A549 (cell line): ENCODE results near the gene ICAM5. TPM values are rescaled to one million over a fixed set of nuclear protein-coding genes. Genes with fewer than 3 reads are reported as not detected.

Experiments
- ATAC-seq, 2 experiments: fragments of 200-7000 bp in 1 of 2; fragments of >200 bp in 1 of 2; cut with Nextera tagmentation in 1 of 2; cut with Tn5 transposase in 1 of 2; 3 replicates each; pipeline versions ENCODE4 v1.8.0 to v1.9.1; 2018 to 2020; ENCODE audit warnings: mild to moderate bottlenecking in 1 of 2, moderate library complexity in 1 of 2
- CTCF ChIA-PET: fragments of 300-600 bp; sonication (Branson Sonifier 250); formaldehyde crosslinking; extraction: SDS; loops from one replicate; lab custom pipeline; 2021; ENCODE audit warnings: antibody characterized with exemption, inconsistent platforms; lab: Yijun Ruan, JAX
- POLR2A ChIA-PET: fragments of 350-600 bp; formaldehyde crosslinking; extraction: SDS; loops from one replicate; lab custom pipeline; 2021; ENCODE audit warnings: antibody characterized with exemption, inconsistent platforms; lab: Yijun Ruan, JAX
- DNase-seq, 2 experiments: peaks; one replicate each; pipeline versions ENCODE4 v3.0.0 to v3.0.0-alpha.2; 2011 to 2016; ENCODE audit warnings: low read depth in 1 of 2, low spot score in 1 of 2
- FAIRE-seq: peaks from 2 replicates; lab custom pipeline; 2011; peaks lifted over from hg19 to GRCh38; lab: Jason Lieb, UNC
- H3K27ac ChIP-seq, 2 experiments: fragments of >200 bp; sonication (Bioruptor Twin); formaldehyde crosslinking; 3 replicates each; pipeline ENCODE4 v1.5.1; 2016 to 2017
- H3K4me1 ChIP-seq: fragments of >200 bp; sonication (Bioruptor Twin); formaldehyde crosslinking; 3 replicates; pipeline ENCODE4 v1.6.1; 2016
- H3K4me2 ChIP-seq: fragments of >200 bp; sonication (Bioruptor Twin); formaldehyde crosslinking; 3 replicates; pipeline ENCODE4 v1.6.1; 2016
- H3K4me3 ChIP-seq: fragments of >200 bp; sonication (Bioruptor Twin); formaldehyde crosslinking; 3 replicates; pipeline ENCODE4 v1.5.1; 2016
- H3K9me3 ChIP-seq: fragments of >200 bp; sonication (Bioruptor Twin); formaldehyde crosslinking; 3 replicates; pipeline ENCODE4 v1.6.1; 2016
- ATOH8 ChIP-seq: fragments of 250-450 bp; sonication (Bioruptor Pico); IDR thresholded peaks from 2 replicates; pipeline ENCODE4 v1.5.0; 2020; ENCODE audit warnings: low read depth, mild to moderate bottlenecking, moderate library complexity
- CBX8 ChIP-seq: fragments of 200-600 bp; sonication (generic); IDR thresholded peaks from 2 replicates; pipeline ENCODE4 v1.6.1; 2016
- CEBPB ChIP-seq, 2 experiments: fragments of >200 bp in 1 of 2; sonication (Bioruptor Twin) in 1 of 2; formaldehyde crosslinking in 1 of 2; IDR thresholded peaks; 2 replicates each; pipeline ENCODE4 v1.6.1; 2012 to 2016
- CHD2 ChIP-seq: fragments of 150-350 bp; IDR thresholded peaks from 2 replicates; pipeline ENCODE4 v1.6.1; 2014; ENCODE audit warnings: low read length; ENCODE audit not compliant: partially characterized antibody
- EHF ChIP-seq: fragments of 250-450 bp; sonication (Bioruptor Pico); IDR thresholded peaks from 2 replicates; pipeline ENCODE4 v1.5.0; 2020; ENCODE audit warnings: mild to moderate bottlenecking
- EHMT2 ChIP-seq: fragments of 200-600 bp; sonication (generic); IDR thresholded peaks from 2 replicates; pipeline ENCODE4 v1.6.1; 2016; ENCODE audit warnings: antibody characterized with exemption, low read depth, mild to moderate bottlenecking, moderate library complexity
- EP300 ChIP-seq, 2 experiments: fragments of >200 bp; sonication (Bioruptor Twin); formaldehyde crosslinking; IDR thresholded peaks; 2 replicates in 1 of 2; 3 replicates in 1 of 2; pipeline ENCODE4 v1.6.1; 2016 to 2017
- FOSB ChIP-seq: fragments of 250-450 bp; sonication (Bioruptor Pico); IDR thresholded peaks from 2 replicates; pipeline ENCODE4 v1.5.0; 2020; ENCODE audit warnings: mild to moderate bottlenecking, moderate library complexity
- FOSL2 ChIP-seq, 2 experiments: fragments of 450-650 bp in 1 of 2; fragments of >200 bp in 1 of 2; sonication (Bioruptor Twin) in 1 of 2; formaldehyde crosslinking; IDR thresholded peaks; 2 replicates each; pipeline versions ENCODE4 v1.5.0 to v1.6.1; 2016 to 2020; ENCODE audit warnings: mild to moderate bottlenecking in 1 of 2, moderate library complexity in 1 of 2
- GATA3 ChIP-seq: IDR thresholded peaks from 2 replicates; pipeline ENCODE4 v1.6.1; 2012; ENCODE audit warnings: borderline replicate concordance
- HDAC2 ChIP-seq: fragments of 200-600 bp; sonication (generic); IDR thresholded peaks from 2 replicates; pipeline ENCODE4 v1.6.1; 2016
- KDM1A ChIP-seq: fragments of 200-600 bp; sonication (generic); IDR thresholded peaks from 2 replicates; pipeline ENCODE4 v1.6.1; 2016; ENCODE audit warnings: low read depth, mild to moderate bottlenecking
- KDM5A ChIP-seq: fragments of 200-600 bp; sonication (generic); IDR thresholded peaks from 2 replicates; pipeline ENCODE4 v1.6.1; 2016; ENCODE audit warnings: antibody characterized with exemption, mild to moderate bottlenecking
- MAZ ChIP-seq: fragments of 150-350 bp; IDR thresholded peaks from 2 replicates; pipeline ENCODE4 v1.6.1; 2014; ENCODE audit warnings: antibody characterized with exemption, low read depth, low read length, borderline replicate concordance
- NFE2L2 ChIP-seq: fragments of 150-350 bp; conservative IDR thresholded peaks from 2 replicates; pipeline ENCODE4 v1.6.1; 2014; ENCODE audit warnings: low read length
- NR3C1 ChIP-seq: fragments of >200 bp; sonication (Bioruptor Twin); formaldehyde crosslinking; IDR thresholded peaks from 3 replicates; pipeline ENCODE4 v1.6.1; 2017
- RAD21 ChIP-seq, 2 experiments: fragments of >200 bp in 1 of 2; sonication (Bioruptor Twin) in 1 of 2; formaldehyde crosslinking in 1 of 2; IDR thresholded peaks in 1 of 2; conservative IDR thresholded peaks in 1 of 2; 2 replicates in 1 of 2; 3 replicates in 1 of 2; pipeline ENCODE4 v1.6.1; 2012 to 2018; ENCODE audit warnings: inconsistent platforms in 1 of 2
- RCOR1 ChIP-seq: fragments of 150-350 bp; IDR thresholded peaks from 2 replicates; pipeline ENCODE4 v1.6.1; 2014; ENCODE audit warnings: antibody characterized with exemption, low read length, low read depth
- RFX5 ChIP-seq: fragments of 450-650 bp; IDR thresholded peaks from 2 replicates; pipeline ENCODE4 v1.7.1; 2014; ENCODE audit warnings: antibody characterized with exemption, mild to moderate bottlenecking, moderate library complexity
- RNF2 ChIP-seq: fragments of 200-600 bp; sonication (generic); IDR thresholded peaks from 2 replicates; pipeline ENCODE4 v1.6.1; 2016; ENCODE audit warnings: low read depth, mild to moderate bottlenecking, antibody characterized with exemption, moderate library complexity, borderline replicate concordance
- TFCP2L1 ChIP-seq: fragments of 250-450 bp; sonication (Bioruptor Pico); IDR thresholded peaks from 2 replicates; pipeline ENCODE4 v1.5.0; 2021; ENCODE audit warnings: mild to moderate bottlenecking
- TP53 ChIP-seq: fragments of 250-450 bp; sonication (Bioruptor Pico); IDR thresholded peaks from 2 replicates; pipeline ENCODE4 v1.5.0; 2021; ENCODE audit warnings: mild to moderate bottlenecking, moderate library complexity
- USF2 ChIP-seq: fragments of 450-650 bp; IDR thresholded peaks from 2 replicates; pipeline ENCODE4 v1.6.1; 2014; ENCODE audit warnings: antibody characterized with exemption
- ZC3H11A ChIP-seq: fragments of 450-650 bp; IDR thresholded peaks from 2 replicates; pipeline ENCODE4 v1.6.1; 2014; ENCODE audit warnings: antibody characterized with exemption, mild to moderate bottlenecking
- ZNF302 ChIP-seq: fragments of 250-450 bp; sonication (Bioruptor Pico); IDR thresholded peaks from 2 replicates; pipeline ENCODE4 v1.9.0; 2021; ENCODE audit warnings: inconsistent platforms, mild to moderate bottlenecking, moderate library complexity
- WGBS: methylation state at CpG from one replicate; pipeline ENCODE4 v1.1.6; 2017; ENCODE audit errors: missing lambda C conversion rate; 5-methylcytosine and 5-hydroxymethylcytosine counted together
- polyA plus RNA-seq, 4 experiments: library from polyadenylated mRNA; depleted of rRNA in 3 of 4; stranded (reverse); fragments of >200 nt; fragmentation: RNase III in 1 of 4; extraction: RNeasy Plus Mini Kit Qiagen cat#74134 plus additional on column Dnase treatment in 1 of 4; gene quantifications; 2 replicates in 3 of 4; 3 replicates in 1 of 4; pipeline ENCODE4 v1.2.3, GENCODE V29; 2011 to 2017
- TF ChIP-seq, protein P1 (sequence below): IDR thresholded peaks from 2 replicates; pipeline ENCODE4 v1.6.1; 2012

The ICAM5 gene
- polyA plus RNA-seq, 2 of the 4 experiments (the other 2 are of a cell fraction), result 0.35 to 0.77 TPM

DNA sequence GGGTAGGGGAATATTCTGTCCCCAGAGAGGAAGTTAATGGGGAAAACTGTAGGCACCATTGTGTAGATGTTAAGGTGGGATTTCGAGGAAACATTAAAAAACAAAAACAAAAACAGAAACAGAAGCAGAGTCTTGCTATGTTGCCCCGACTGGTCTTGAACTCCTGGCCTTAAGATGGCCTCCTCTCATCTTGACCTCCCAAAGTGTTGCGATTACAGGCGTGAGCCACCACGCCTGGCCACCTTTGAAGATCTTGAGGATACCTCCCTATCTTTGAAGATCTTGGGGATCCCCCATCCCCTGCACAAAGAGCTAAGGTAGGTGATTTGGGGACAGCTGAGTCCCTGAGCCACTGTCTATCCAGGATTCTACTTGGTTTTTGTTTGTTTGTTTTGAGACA, 50.2 kb downstream of the ICAM5 start:
- Histone ChIP-seq H3K4me2 (no peak overlapping the region), H3K27ac (no peak overlapping the region), H3K4me1 (0 out of 3 replicates have a peak, but pooled peaks cover 2% of the 10 kb centered on the region), H3K4me3 (no peak overlapping the region), H3K9me3 (no peaks in the 10 kb centered on the region)
- ATAC-seq, result no peak
- no peak for FAIRE-seq
- ChIA-PET POLR2A (no interaction called here), CTCF (no interaction called here)
- no peak for DNase-seq
- 77% methylated on average over 5 of the region's 5 CpGs for WGBS
- no peak for TF ChIP-seq CHD2
- TF ChIP-seq TP53 (CRISPR knock-in tag), result no peak
- no peak for TF ChIP-seq NR3C1
- TF ChIP-seq RFX5, result no peak
- TF ChIP-seq, protein P1, sequence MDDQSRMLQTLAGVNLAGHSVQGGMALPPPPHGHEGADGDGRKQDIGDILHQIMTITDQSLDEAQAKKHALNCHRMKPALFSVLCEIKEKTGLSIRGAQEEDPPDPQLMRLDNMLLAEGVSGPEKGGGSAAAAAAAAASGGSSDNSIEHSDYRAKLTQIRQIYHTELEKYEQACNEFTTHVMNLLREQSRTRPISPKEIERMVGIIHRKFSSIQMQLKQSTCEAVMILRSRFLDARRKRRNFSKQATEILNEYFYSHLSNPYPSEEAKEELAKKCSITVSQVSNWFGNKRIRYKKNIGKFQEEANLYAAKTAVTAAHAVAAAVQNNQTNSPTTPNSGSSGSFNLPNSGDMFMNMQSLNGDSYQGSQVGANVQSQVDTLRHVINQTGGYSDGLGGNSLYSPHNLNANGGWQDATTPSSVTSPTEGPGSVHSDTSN, result no peak
- TF ChIP-seq FOSB (CRISPR knock-in tag), result no peak

DNA sequence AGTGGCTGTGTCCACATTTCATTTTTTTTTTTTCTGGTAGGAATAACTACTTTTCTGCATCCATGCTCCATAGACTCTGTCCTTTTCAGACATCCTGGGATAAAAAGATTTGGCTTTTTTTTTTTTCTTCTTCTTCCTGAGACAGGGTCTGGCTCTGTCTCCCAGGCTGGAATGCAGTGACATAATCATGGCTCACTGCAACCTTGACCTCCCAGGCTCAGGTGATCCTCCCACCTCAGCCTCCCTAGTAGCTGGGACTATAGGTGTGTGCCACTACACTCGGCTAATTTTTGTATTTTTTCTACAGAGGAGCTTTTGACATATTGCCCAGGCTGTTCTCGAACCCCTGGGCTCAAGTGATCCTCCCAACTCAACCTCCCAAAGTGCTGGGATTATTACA, 53.7 kb downstream of the ICAM5 start:
- TF ChIP-seq ZC3H11A (no peak), FOSL2 (IDR thresholded peaks at IDR 0.05) (no peak), FOSL2 (CRISPR knock-in tag; IDR thresholded peaks at IDR 0.05) (no peak), ZNF302 (CRISPR knock-in tag) (no peak), KDM5A (no peak), ATOH8 (CRISPR knock-in tag) (no peak), TP53 (CRISPR knock-in tag) (no peak), GATA3 (no peak), CEBPB (IDR thresholded peaks at IDR 0.05) (no peak), RAD21 (conservative IDR thresholded peaks at IDR 0.05 in 1 of 2, IDR thresholded peaks at IDR 0.05 in 1 of 2) (no peak), RNF2 (no peak), USF2 (no peak), MAZ (no peak), EHF (CRISPR knock-in tag) (no peak), EP300 (IDR thresholded peaks at IDR 0.05) (no peak)
- DNase-seq, result no peak
- no peak for FAIRE-seq
- no peak for ATAC-seq
- H3K4me2 ChIP-seq, result no peak overlapping the region
- ChIA-PET POLR2A (interaction anchor here (0.7 to 0.8 kb wide), 2 partner anchors 10 to 54 kb away, joined by 4 read pairs; partner anchors contain the start of genes ICAM5 and RAVER1), CTCF (interaction anchor here (0.6 to 1.6 kb wide), 6 partner anchors 10 to 84 kb away, joined by 3 to 6 read pairs (median 3); no protein-coding TSS in a partner anchor)
- H3K9me3 ChIP-seq, result no peaks in the 10 kb centered on the region
- no peaks in the 10 kb centered on the region for H3K4me1 ChIP-seq
- no peak overlapping the region for H3K4me3 ChIP-seq
- 22% methylated on average over 2 of the region's 2 CpGs for WGBS
- no peak overlapping the region for H3K27ac ChIP-seq

DNA sequence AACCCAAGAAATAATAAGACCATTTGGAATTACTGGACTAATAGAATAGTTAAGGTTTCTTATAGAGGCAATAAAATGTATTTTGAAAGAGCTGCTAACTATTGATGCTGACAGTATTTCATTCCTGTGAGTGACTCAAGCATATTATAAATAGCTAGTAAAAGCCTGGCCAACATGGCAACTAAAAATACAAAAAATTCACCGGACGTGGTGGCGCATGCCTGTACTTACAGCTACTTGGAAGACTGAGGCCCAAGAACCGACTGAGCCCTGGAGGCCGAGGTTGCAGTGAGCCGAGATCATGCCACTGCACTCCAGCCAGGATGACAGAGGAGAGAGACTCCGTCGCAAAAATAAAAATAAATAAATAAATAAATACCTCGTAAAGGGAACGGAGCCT, 55.0 kb downstream of the ICAM5 start:
- no peak overlapping the region for H3K27ac ChIP-seq
- no peaks in the 10 kb centered on the region for H3K4me1 ChIP-seq
- no peaks in the 10 kb centered on the region for H3K9me3 ChIP-seq
- ATAC-seq (no peak), FAIRE-seq (no peak), DNase-seq (no peak)
- no peak overlapping the region for H3K4me3 ChIP-seq
- H3K4me2 ChIP-seq, result no peak overlapping the region
- no peak for TF ChIP-seq KDM5A
- no peak for TF ChIP-seq TFCP2L1
- TF ChIP-seq EHMT2, result no peak
- TF ChIP-seq EHF (CRISPR knock-in tag), result no peak
- no peak for TF ChIP-seq HDAC2
- no peak for TF ChIP-seq RAD21 (conservative IDR thresholded peaks at IDR 0.05 in 1 of 2, IDR thresholded peaks at IDR 0.05 in 1 of 2)
- no peak for TF ChIP-seq KDM1A
- TF ChIP-seq TP53 (CRISPR knock-in tag), result no peak
- TF ChIP-seq CBX8, result no peak
- no peak for TF ChIP-seq CHD2
- TF ChIP-seq NFE2L2, result no peak
- no peak for TF ChIP-seq RCOR1
- POLR2A ChIA-PET, result interaction anchor here (1.1 kb wide), 1 partner anchor 11 kb away, joined by 4 read pairs; the partner anchor contains the start of gene RAVER1
- CTCF ChIA-PET, result interaction anchor here (1.2 to 1.5 kb wide), 2 partner anchors 45 to 75 kb away, joined by 3 to 5 read pairs; no protein-coding TSS in a partner anchor
- 81% methylated on average over 10 of the region's 10 CpGs for WGBS
